ELF-1 (cell line): ENCODE results near the gene CNGB1.
"Not testable (repeated sequence)": the region's sequence is repeated elsewhere in the genome, so short reads cannot be mapped to it uniquely, and the experiment has no call there.

ENCODE experiments used
- DNase-seq: peaks from one replicate; pipeline ENCODE4 v3.0.0-alpha.2; 2016; ENCODE audit warnings: low read depth, low spot score

Gene CNGB1

GRCh38 chr16:57862698-57863433, 108.1 kb downstream of the CNGB1 start:
- peak; percentile 56 for DNase-seq

DNA sequence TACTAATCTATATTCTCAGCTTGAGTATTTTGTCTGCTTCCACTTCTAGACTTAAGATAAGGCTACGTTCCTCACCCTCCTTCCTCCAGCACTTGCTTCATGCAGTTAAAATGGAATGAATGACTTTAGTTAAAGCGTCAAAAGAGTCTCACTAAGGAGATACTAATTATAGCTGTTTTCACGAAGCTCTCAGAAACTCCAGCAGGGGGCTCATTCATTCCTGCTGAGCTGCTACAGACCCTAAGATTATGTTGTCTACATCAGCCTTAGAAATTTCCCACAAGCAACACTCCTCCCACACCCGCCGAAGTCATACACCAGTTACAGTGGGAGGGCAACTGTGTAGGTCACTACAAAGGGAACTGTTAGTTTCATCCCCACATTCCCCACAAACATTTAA, 111.6 kb downstream of the CNGB1 start:
- peak; percentile 69 for DNase-seq

- no peak for DNase-seq
These were observed 112.3 kb downstream of the CNGB1 start for GRCh38 chr16:57858635-57859034.

DNA sequence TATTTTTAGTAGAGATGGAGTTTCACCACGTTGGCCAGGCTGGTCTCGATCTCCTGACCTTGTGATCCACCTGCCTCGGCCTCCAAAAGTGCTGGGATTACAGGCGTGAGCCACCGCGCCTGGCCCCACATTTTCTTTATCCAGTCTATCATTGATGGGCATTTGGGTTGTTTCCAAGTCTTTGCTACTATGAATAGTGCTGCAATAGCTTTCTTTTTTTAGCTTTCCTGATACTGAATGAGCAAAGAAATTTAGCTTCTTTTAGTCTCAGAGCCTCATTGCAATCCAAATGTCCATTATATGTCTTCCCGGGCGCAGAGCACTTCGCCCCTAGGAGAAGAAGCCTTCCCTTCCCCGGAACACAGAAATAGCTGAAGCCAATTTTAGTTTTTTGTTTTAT, 112.9 kb downstream of the CNGB1 start:
- DNase-seq, result not testable (repeated sequence)

DNA sequence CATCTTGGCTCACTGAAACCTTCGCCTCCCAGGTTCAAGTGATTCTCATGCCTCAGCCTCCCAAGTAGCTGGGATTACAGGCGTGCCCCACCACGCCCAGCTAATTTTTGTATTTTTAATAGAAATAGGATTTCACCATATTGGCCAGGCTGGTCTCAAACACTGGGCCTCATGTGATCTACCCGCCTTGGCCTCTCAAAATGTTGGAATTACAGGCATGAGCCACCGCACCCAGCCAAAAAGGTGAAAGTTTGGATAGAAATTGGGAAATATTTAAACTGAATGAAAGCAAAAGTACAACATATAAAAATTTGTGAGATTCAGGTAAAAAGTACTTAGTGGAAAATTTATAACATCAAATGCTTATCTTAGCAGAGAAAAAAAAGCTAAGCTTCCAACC, 115.7 kb downstream of the CNGB1 start:
- no peak for DNase-seq

- no peak for DNase-seq
These were observed 118.7 kb downstream of the CNGB1 start for GRCh38 chr16:57852189-57852588.

GRCh38 chr16:57848181-57848580, 122.7 kb downstream of the CNGB1 start:
- DNase-seq, result no peak

- not testable (repeated sequence) for DNase-seq
These were observed 124.0 kb downstream of the CNGB1 start for GRCh38 chr16:57846931-57847330.

DNA sequence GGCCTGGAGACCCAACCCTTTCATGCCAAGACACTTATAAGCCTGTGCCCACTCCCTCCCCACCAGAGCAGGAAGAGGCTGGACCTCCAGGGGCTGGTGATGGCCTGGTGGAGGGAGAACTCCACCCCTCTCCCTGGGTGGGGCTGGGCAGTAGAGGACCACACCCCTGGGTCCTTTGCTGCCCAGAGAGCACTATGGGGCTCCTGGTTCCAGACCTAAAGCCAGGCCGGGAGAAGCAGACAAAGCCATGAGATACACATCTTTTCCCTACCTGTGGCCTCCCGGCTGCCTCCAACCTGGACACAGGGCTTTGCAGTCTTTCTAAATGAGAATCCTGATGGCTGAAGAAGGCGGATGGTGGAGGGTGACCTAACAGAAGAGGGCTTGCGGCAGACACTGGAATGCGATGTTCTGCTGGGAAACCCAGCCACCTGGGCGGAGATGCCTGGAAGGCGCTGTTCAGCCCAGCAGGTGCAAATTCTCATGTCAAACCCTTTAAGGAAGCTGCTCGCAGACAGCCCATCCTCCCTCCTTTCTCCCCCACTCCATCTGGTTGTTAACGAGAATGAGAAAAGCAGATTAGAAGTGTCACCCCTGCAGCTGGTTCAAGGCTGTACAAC, 124.7 kb downstream of the CNGB1 start:
- peak; percentile 98 for DNase-seq

DNA sequence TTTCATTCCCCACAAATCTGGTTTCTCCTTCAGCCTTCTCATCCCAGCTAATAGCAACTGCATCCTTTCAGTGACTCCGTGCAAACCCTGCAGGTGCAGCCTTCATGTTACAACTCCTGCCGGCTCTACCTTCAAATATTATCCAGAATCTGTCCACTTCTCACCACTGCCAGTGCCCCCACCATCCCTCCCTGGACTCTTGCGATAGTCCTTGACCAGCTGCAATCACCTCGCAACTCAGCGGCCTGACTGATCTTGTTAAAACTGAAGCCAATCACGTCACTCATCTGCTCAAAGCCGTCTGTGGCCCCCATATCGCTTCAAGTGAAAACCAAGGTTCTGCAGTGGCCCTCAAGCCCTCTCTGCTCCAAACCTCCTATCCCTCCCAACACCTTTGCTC, 125.8 kb downstream of the CNGB1 start:
- no peak for DNase-seq

- peak; percentile 38 for DNase-seq
These were observed 126.4 kb downstream of the CNGB1 start for GRCh38 chr16:57844416-57845030.

DNA sequence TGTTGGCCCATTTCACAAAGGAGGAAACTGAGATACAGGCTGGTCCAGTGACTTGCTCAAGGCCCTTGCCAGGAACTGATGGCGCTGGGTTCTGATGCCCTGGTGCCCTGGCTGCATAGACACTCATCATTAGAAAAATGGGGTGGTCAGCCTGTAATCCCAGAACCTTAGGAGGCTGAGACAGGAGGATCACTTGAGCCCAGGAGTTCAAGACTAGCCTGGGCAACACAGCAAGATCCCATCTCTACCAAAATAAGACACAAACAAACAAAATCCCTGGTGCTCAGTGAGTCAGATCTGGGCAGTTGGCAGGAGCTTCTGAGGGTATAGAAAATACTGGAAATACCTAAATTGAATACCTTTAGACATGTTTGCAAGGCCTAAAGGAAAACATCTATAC, 127.5 kb downstream of the CNGB1 start:
- no peak for DNase-seq

DNA sequence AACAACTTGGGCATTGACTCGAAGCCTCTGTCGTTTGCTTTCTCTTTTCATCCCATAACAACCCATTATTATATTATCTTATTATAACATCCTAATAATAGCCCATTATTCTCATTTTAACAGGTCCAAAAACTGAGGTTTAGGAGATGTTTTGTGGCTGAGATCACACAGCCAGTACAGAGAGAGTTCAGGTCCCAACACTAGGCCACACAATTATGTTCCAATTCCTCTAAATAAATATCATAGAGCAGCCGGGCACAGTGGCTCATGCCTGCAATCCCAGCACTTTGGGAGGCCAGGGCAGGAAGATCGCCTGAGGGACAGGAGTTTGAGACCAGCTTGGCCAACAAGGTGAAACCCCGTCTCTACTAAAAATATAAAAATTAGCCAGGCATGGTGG, 128.3 kb downstream of the CNGB1 start:
- no peak for DNase-seq

- no peak for DNase-seq
These were observed 130.1 kb downstream of the CNGB1 start for GRCh38 chr16:57840833-57841232.

- no peak for DNase-seq
These were observed 132.8 kb downstream of the CNGB1 start for GRCh38 chr16:57838161-57838560.

DNA sequence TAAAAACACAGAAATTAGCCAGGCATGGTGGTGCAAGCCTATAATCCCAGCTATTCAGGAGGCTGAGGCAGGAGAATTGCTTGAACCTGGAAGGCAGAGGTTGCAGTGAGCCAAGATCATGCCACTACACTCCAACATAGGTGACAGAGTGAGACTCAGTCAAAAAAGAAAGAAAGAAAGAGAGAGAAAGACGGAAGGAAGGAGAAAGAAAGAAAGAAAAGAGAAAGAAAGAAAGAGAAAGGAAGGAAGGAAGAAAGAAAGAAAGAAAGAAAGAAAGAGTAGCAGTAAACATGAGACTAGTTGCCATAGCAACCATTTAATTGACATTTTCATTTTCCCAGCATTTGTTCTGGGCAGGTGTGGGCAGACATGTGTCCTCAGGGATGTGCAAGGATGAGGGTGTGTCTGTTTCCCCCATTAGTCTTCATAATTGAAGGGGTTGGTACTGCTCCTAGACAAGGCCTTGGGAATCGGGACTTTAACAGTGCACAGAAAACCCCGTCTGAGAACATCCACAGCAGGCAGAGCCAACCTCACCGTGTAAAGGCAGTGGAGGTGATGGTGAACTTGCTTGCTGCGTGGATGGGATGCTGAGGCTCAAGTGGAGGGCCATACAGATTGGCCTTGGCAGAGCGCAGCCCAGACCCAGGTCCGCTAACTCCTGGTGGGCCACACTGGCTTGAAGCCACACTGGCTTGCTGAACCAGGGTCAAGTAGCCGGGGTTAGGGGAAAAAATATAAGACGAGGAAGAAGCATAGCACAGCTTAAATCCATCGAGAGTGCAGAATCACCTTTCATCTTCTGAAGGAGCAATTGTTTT, 133.4 kb downstream of the CNGB1 start:
- no peak for DNase-seq

- not testable (repeated sequence) for DNase-seq
These were observed 135.5 kb downstream of the CNGB1 start for GRCh38 chr16:57835439-57835838.

GRCh38 chr16:57834936-57835335, 136.0 kb downstream of the CNGB1 start:
- peak; percentile 46 for DNase-seq
